Measurements from ENCODE around the gene VMP1. TPM values are rescaled to one million over a fixed set of nuclear protein-coding genes. Genes with fewer than 3 reads are reported as not detected.
"Not testable (repeated sequence)": the region's sequence is repeated elsewhere in the genome, so short reads cannot be mapped to it uniquely, and the experiment has no call there.

VMP1 gene
- total and polyA plus RNA-seq, 12 donors, result 52.4 to 335 (median 130) TPM

GRCh38 chr17:59783221-59784047 is 76.0 kb downstream of the VMP1 start:
- Histone ChIP-seq H3K4me1 (replicated peaks in 1 of 2) (peaks cover 41 to 54% of the 10 kb centered on the region in 2 donors), H3K27me3 (no peaks in the 10 kb centered on the region), H3K4me3 (peak overlapping the region in 1 of 4 donors; percentile 7)

GRCh38 chr17:59785091-59785799 is 77.8 kb downstream of the VMP1 start:
- H3K27me3 ChIP-seq, result no peaks in the 10 kb centered on the region
- intact Hi-C loops (cut with DNase I), result no loop called here
- WGBS, 4 donors, result 72 to 79% (median 74%) methylated on average over 8 of the region's 8 CpGs
- H3K9me3 ChIP-seq (replicated peaks in 1 of 3), result no peaks in the 10 kb centered on the region
- H3K4me1 ChIP-seq (replicated peaks in 1 of 2), result peaks cover 41 to 58% of the 10 kb centered on the region in 2 donors
- H3K27ac ChIP-seq, result peak overlapping the region; percentile 19 to 96 (median 83)
- H3K36me3 ChIP-seq (replicated peaks in 1 of 2), result no peaks in the 10 kb centered on the region
- TF ChIP-seq POLR2A (IDR thresholded peaks at IDR 0.05), result no peak
- H3K4me3 ChIP-seq, result no peak overlapping the region
- no peak for DNase-seq

More at GRCh38 chr17:59783221-59784047, 76.0 kb downstream of the VMP1 start:
- no peak for DNase-seq
- intact Hi-C loops (cut with DNase I), result no loop called here
- Histone ChIP-seq H3K27ac (peak overlapping the region; percentile 70 to 96 (median 88)), H3K9me3 (replicated peaks in 1 of 3) (no peaks in the 10 kb centered on the region), H3K36me3 (replicated peaks in 1 of 2) (no peaks in the 10 kb centered on the region)
- TF ChIP-seq POLR2A (IDR thresholded peaks at IDR 0.05), result no peak
- no peak for TF ChIP-seq CTCF (IDR thresholded peaks at IDR 0.05)
- WGBS, 4 donors, result 26 to 36% (median 29%) methylated on average over 5 of the region's 5 CpGs

GRCh38 chr17:59786213-59786535 is 78.7 kb downstream of the VMP1 start:
- peaks cover 41 to 68% of the 10 kb centered on the region in 2 donors for H3K4me1 ChIP-seq (replicated peaks in 1 of 2)
- no peak overlapping the region for H3K4me3 ChIP-seq
- WGBS, 4 donors, result 49 to 69% (median 58%) methylated on average over 2 of the region's 2 CpGs

GRCh38 chr17:59786536-59787319 is 79.3 kb downstream of the VMP1 start:
- DNase-seq, result peak; percentile 48 to 88 (median 77)
- H3K9me3 ChIP-seq (replicated peaks in 1 of 3), result no peaks in the 10 kb centered on the region
- H3K27me3 ChIP-seq, result no peaks in the 10 kb centered on the region
- intact Hi-C loops (cut with DNase I), result no loop called here
- TF ChIP-seq POLR2A (IDR thresholded peaks at IDR 0.05), result peak in 1 of 2 donors; percentile 67
- peak in 1 of 6 experiments; percentile 3 for TF ChIP-seq CTCF (IDR thresholded peaks at IDR 0.05)
- H3K27ac ChIP-seq, result peak overlapping the region; percentile 77 to 96 (median 91)
- H3K36me3 ChIP-seq (replicated peaks in 1 of 2), result no peaks in the 10 kb centered on the region
- H3K4me3 ChIP-seq, result no peak overlapping the region
- 41 to 51% (median 44%) methylated on average over 8 of the region's 8 CpGs for WGBS, 4 donors
- peaks cover 41 to 71% of the 10 kb centered on the region in 2 donors for H3K4me1 ChIP-seq (replicated peaks in 1 of 2)

More at GRCh38 chr17:59786213-59786535, 78.7 kb downstream of the VMP1 start:
- Histone ChIP-seq H3K9me3 (replicated peaks in 1 of 3) (no peaks in the 10 kb centered on the region), H3K27me3 (no peaks in the 10 kb centered on the region), H3K36me3 (replicated peaks in 1 of 2) (no peaks in the 10 kb centered on the region), H3K27ac (peak overlapping the region; percentile 77 to 96 (median 91))
- no peak for DNase-seq
- intact Hi-C loops (cut with DNase I), result no loop called here
- TF ChIP-seq POLR2A (IDR thresholded peaks at IDR 0.05) (no peak), CTCF (IDR thresholded peaks at IDR 0.05) (peak in 1 of 6 experiments; percentile 19)

GRCh38 chr17:59789849-59790248 is 82.4 kb downstream of the VMP1 start:
- H3K36me3 ChIP-seq (replicated peaks in 1 of 2); H3K4me3 ChIP-seq; H3K27me3 ChIP-seq; H3K9me3 ChIP-seq (replicated peaks in 1 of 3); intact Hi-C loops (cut with DNase I); DNase-seq: not testable (repeated sequence)
- Histone ChIP-seq H3K27ac (peak overlapping the region in 3 of 5 donors; percentile 81 to 87 (median 83)), H3K4me1 (replicated peaks in 1 of 2) (peaks cover 25 to 55% of the 10 kb centered on the region in 2 donors)
- 89 to 95% (median 94%) methylated on average over 7 to 8 of the region's 8 CpGs for WGBS, 4 donors

GRCh38 chr17:59790418-59790817 is 83.0 kb downstream of the VMP1 start:
- H3K36me3 ChIP-seq (replicated peaks in 1 of 2); H3K27me3 ChIP-seq; DNase-seq; H3K4me3 ChIP-seq; intact Hi-C loops (cut with DNase I); H3K9me3 ChIP-seq (replicated peaks in 1 of 3): not testable (repeated sequence)
- WGBS, 4 donors, result 88 to 98% (median 91%) methylated on average over 6 of the region's 6 CpGs
- peak overlapping the region; percentile 47 to 87 (median 81) for H3K27ac ChIP-seq
- H3K4me1 ChIP-seq (replicated peaks in 1 of 2), result peaks cover 19 to 49% of the 10 kb centered on the region in 2 donors
